Eye (tissue), 1 donor: ENCODE measurements around the gene SOS1.
"Not testable (repeated sequence)": the region's sequence is repeated elsewhere in the genome, so short reads cannot be mapped to it uniquely, and the experiment has no call there.

Experiments used
- DNase-seq: peaks from one replicate; pipeline ENCODE4 v3.0.0-alpha.2; 2015

The SOS1 gene

GRCh38 chr2:39138187-39138836 lies 17.5 kb upstream of the SOS1 start:
- not testable (repeated sequence) for DNase-seq

DNA sequence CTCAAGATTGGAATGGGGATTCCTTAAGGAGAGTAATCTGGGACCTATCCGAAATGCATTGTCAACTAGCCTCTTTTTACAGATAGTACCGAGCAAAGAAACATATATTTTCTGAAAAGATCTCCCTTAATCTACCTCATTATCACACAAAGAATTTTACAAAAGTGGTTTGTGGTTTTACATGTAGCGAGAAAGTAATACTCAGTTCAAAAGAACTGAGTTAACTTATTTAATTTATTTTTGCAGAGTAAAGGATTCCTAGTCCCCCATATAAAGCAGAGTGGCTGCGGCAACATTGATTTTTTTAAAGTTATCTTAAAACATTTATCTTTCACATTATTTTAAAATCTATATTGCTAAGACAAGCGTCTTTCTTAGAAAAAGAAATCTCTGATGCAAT lies 15.9 kb upstream of the SOS1 start:
- no peak for DNase-seq

GRCh38 chr2:39135690-39136259 lies 14.9 kb upstream of the SOS1 start:
- DNase-seq = no peak

GRCh38 chr2:39133215-39133851 lies 12.5 kb upstream of the SOS1 start:
- no peak for DNase-seq

DNA sequence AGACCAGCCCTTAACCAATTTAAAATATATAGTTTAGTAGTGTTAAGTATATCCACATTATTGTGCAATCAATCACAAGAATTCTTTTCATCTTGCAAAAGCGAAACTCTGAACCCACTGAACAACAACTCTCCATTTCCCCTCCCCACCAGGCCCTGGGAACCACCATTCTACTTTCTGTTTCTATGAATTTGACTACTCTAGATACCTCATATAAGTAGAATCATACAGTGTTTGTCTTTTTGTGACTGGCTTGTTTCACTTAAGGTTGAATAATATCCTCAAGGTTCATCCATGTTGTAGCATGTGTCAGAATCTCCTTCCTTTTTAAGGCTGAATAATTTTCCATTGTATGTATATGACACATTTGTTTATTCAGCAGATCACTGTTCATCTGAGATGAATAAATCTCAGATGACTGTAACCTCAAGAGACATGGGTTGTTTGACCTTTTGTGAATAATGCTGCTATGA lies 8.1 kb upstream of the SOS1 start:
- no peak for DNase-seq

DNA sequence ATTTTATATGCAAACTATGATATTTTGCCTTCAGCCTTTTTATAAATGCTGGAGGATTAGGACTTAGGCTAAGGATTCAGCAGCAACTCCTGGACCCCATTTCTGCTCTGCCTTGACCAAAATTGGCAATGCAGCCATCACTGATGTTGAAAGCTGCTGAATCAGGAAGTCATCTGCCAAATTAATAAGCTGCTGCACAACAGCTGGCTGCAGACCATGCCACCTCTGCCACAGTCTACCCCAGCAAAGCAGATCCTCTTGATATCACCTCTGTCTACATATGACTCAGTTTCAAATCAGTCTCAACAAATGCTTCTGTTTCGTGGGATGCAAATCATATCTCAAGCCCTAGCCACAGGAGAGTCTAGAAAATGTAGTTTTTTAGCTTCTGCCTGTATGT lies 7.1 kb upstream of the SOS1 start:
- DNase-seq = no peak

GRCh38 chr2:39124746-39125057 lies 3.9 kb upstream of the SOS1 start:
- no peak for DNase-seq

DNA sequence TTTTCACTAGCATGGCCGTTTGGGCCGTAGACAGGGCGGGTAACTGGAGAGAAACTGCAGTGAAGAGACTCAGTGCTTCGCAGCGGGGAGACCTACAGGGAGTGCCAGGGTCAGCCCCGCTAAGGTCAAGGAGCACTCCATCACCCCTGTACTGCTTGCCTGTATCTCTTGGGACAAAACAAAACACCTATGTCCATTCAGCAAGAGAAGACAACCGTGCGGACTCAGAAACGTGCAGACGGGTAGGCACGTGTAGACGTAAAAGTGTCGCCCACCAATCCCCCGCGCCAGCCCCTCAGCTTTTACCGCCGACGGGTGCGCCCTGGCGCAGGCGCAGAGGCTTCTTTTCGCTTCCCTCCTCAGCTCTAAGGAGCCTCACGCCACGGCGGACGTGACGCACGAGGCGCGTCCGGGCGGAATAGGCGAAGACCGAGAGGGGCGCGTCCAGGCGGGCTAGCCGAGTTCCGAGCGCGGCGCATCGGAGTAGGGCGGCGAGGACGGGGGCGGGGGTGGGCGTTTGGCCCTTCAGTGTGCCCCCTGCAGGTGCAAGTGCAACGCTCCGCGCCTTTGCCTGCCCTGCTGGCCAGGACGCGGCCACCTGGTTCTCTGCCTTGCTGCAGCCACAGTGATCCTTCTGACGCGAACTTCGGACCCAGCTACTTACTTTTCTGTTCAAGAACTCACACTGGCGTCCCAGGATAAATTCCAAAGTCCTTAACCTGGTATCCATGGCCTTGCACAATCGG lies 3.3 kb upstream of the SOS1 start:
- peak; percentile 99 for DNase-seq

DNA sequence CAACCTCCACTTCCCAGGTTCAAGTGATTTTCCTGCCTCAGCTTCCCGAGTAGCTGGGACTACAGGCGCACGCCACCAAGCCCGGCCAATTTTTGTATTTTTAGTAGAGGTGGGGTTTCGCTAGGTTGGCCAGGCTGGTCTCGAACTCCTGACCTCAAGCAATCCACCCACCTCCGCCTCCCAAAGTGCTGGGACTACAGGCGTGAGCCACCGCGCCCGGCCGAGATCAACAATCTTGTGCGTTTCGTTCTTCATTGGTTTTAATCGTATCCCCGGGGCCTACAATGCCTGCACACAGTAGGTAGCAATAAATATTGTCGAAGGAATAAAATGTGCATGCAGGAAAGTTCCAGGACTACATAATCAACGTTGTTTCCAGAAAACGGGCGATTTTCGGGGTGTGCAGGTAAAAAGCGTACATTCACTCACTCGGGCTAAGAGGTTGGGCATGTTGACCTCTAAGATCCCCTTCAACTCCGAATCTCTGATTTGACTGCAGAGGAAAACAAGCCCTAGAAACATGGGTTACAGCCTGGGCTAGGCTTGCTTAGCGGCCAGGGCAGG lies 2.7 kb upstream of the SOS1 start:
- no peak for DNase-seq

DNA sequence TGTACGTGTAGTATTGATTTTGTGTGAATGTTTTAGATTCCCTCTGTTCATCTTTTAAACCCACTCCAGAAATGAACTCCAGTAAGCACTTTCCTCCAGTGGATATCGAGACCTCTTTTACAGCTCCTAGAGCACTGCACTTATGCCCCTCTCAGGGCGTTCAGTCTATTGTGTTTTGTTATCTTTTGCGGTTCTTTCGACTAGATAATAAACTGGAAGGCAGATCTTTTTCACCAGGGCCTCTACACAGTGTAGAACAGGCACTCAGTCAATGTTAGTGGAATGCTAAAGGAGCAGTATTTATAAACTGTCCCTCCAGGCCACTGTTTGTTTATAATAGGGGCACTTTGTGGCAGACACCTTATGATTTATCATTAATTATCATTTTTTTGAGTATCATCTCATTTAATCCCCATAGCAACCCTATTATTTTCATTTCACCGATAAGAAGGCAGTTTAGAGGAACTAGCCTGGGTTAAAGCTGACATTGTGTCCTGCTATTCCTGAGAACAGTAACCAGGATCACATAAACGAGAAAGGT lies 742 bp upstream of the SOS1 start:
- DNase-seq = no peak

- DNase-seq = no peak
Observed at GRCh38 chr2:39120521-39120770, 405 bp downstream of the SOS1 start.

DNA sequence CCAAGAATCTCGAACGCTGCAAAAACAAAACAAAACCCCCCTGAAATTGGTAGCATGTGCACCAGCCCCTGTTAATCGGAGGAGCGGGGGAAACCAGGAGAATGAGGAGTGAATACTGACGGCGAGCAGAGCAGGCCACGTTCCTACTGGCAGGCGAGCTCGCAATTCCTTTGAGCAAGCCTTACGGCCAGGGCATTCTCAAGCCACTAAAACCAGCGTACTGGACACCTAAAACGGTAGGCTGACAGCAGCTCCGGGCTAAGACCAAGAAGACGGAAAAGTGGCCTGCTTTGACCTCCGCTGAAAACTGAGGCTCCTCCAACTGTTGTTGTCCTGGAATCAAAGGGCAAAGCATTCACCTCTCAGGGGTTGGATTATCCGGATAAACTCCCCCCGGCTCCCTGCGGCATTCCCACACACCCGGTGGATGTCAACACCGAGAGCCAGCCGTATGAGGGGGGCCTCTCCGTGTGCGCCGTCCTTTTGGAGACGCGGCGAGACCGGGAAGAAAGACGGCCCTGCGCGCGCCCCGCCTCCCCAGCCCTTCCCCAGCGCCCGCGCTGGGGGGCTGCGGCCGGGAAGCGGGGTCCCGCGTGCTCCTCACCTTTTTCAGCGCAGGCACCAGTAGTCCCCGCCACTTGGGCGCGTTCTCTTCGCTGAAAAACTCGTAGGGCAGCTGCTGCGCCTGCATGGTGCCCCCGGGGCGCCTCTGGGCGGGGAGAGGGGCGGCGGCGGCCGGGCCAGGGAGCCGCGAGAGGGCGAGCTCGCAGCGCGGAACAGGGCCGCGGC lies 925 bp downstream of the SOS1 start:
- DNase-seq = peak; percentile 83

DNA sequence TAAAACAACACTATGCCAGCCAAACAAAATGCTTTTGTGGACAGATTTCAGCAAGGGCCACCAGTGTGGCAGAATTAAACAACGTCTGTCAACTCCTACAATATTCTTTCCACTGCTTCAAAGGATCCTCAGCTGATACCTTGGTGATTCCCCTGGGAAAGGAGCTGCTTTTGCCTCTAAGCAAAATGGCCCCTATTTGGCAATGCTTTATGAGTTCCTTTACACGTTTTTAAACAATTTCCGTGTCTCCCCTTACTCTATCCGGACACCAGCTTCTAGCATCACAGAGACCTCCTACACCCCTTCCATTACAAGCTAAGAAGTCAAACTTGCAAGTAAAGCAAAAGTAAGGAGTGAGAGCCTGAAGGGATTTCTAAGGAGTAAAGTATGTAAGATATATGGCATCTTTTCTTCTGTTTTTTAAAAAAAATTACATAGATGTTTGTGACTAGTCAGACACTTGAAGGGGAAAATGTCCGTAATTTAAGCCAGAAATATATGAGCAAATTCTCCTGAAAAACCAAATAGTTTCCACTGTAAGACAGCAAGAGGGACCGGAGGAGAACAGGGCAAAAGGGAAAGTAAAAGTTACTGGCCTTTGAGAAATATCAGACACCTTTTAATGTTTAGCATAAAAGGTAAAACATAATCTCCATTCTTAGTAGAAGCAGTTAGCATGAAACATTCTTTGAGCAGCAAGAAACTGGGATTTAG lies 1.9 kb downstream of the SOS1 start:
- peak; percentile 43 for DNase-seq

DNA sequence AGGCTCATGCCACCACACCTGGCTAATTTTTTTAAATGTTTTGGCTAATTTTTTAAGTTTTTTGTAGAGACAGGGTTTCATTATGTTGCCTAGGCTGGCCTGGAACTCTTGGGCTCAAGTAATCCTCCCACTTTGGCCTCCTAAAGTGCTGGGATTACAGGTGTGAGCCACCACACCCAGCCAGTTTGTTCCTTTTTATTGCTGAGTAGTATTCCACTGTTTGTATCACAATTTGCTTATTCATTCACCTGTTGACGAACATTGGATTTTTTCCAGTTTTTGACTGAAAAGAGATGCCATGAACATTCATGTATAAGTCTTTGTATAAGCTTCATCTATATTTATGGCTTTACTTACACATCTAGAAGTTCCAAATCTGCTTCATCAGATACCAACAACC lies 5.3 kb downstream of the SOS1 start:
- no peak for DNase-seq

DNA sequence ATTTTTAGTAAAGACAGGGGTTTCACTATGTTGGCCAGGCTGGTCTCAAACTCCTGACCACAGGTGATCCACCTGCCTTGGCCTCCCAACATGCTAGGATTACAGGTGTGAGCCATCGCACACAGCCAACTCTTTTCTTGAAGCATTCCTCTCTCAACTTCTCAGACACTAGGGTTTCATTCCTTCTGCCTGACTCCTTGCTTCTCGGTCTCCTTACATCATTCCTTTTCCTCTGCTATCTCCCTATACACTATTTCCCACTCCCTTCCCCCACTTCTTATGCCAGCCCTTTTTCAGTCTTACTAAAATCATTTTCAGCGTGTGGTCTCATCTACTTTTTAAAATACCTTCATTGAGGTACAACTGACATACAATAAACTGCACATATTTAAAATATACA lies 6.1 kb downstream of the SOS1 start:
- no peak for DNase-seq

GRCh38 chr2:39109537-39109936 lies 11.3 kb downstream of the SOS1 start:
- DNase-seq = no peak

- DNase-seq = no peak
Observed at GRCh38 chr2:39108377-39108776, 12.5 kb downstream of the SOS1 start.

- peak; percentile 52 for DNase-seq
Observed at GRCh38 chr2:39107724-39108273, 13.1 kb downstream of the SOS1 start.

DNA sequence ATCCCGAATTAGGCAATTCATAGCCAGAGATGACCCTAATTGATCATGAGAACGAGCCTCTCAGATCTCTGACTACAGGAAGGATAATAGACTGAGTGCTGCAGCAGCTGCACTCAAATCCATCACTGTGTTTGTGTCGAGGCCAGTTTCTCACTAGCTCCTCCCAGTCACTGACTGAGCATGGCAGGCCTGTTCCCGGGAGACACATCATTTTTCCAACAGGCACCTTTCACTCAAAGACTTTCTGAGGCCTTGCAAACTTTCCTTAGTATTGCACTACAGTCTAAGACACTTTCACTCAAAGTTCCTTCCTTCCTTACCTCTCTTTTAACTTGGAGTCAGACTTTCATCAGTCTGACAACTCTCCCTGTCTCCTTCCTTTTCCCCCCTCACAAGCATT lies 13.7 kb downstream of the SOS1 start:
- DNase-seq = peak; percentile 73

- no peak for DNase-seq
Observed at GRCh38 chr2:39099870-39100728, 20.8 kb downstream of the SOS1 start.
